ENCODE data around the gene PLAC9.

Gene PLAC9

DNA sequence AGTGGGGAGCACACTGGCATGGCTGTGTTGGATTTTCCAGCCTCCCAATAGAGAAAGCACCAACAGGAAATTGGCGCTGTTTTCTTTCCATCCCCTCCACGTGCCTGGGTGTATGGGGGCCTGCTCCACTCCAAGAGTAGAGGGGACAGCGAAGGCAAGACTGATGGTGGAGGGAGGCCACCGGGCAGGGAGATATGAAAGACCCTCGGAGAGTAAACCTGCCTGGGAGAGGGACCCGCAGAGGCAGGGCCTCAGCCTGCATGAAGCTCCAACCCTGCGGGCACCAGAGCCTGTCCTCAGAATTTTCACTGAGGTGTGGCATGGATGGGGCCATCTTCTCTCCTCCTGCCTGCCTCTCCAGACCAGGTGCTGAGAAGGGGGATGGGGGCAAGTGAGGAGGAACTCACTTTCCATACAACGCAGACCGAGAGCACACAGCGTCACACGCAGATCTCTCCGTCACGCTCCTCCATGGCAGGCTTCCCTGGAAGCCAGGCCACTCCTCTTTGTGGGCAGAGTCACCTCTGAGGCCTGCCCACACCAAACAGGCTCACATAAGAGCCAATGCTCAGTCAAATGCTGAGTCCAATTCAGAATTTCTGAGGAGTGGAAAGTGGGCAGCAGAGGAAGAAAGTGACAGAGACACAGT, 54.0 kb downstream of the PLAC9 start:
- no peak for DNase-seq

DNA sequence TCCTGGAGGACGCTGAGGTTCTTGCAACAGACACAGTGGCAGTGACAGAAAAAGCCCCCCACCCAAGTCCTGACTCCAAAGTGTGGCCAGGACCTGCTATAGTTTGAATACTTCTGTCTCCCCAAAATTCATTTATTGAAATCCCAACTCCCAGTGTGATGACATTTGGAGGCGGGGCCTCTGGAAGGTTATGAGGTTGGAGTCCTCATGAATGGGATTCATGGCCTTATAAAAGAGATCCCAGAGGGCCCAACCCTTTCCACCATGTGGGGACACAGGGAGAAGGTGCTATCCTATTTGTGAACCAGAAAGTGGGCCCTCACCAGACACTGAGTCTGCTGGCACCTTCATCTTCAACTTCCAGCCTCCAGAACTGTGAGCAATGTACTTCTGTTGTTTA, 54.5 kb downstream of the PLAC9 start:
- no peak for DNase-seq

GRCh38 chr10:80187465-80188409, 55.2 kb downstream of the PLAC9 start:
- peak; percentile 95 to 96 for DNase-seq

- DNase-seq: no peak
Measured at GRCh38 chr10:80188713-80189112, 56.2 kb downstream of the PLAC9 start.

GRCh38 chr10:80191589-80192270, 59.2 kb downstream of the PLAC9 start:
- DNase-seq: no peak

DNA sequence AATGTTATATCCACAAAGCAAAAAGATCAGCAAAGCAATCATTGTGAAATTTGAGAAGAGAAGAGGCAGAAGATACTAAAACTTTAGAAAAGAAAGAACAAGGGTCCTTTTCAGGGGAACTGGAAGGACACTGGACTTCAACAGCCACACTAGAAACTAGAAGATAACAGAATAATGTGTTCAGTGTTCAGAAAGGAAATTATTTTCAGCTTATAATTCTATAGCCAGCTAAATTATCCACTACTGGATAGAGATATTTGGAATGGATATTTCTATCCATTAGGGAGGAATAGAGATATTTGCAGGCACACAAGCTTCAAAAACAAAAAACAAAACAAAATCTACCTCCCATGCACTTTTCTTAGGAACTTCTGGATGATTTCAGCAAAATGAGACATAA, 60.0 kb downstream of the PLAC9 start:
- no peak for DNase-seq

GRCh38 chr10:80194373-80195045, 62.0 kb downstream of the PLAC9 start:
- DNase-seq: no peak
